ENCODE measurements around the gene OR10S1. TPM values are rescaled to one million over a fixed set of nuclear protein-coding genes. Genes with fewer than 3 reads are reported as not detected.

Gene OR10S1
- total RNA-seq, 1 experiment from 2014 or later = not detected

Other genes with a start within 250 kb of the OR10S1 start
- 12.7 and 13.5 TPM in 2 replicates for gene ZNF202, start 236.1 kb downstream of the OR10S1 start, total RNA-seq (2014; rRNA removed; shearing (Covaris generic))
- gene OR6X1, start 223.3 kb downstream of the OR10S1 start, total RNA-seq (2014; rRNA removed; shearing (Covaris generic)) = not detected in 2 replicates
- not detected in 2 replicates for gene OR6M1, start 171.4 kb downstream of the OR10S1 start, total RNA-seq (2014; rRNA removed; shearing (Covaris generic))
- not detected in 2 replicates for gene TMEM225, start 92.1 kb downstream of the OR10S1 start, total RNA-seq (2014; rRNA removed; shearing (Covaris generic))
- gene OR8D4, start 75.6 kb downstream of the OR10S1 start, total RNA-seq (2014; rRNA removed; shearing (Covaris generic)) = not detected in 2 replicates
- not detected in 2 replicates for gene OR4D5, start 38.2 kb downstream of the OR10S1 start, total RNA-seq (2014; rRNA removed; shearing (Covaris generic))
- gene OR6T1, start 33.9 kb downstream of the OR10S1 start, total RNA-seq (2014; rRNA removed; shearing (Covaris generic)) = not detected in 2 replicates
- not detected in 2 replicates for gene OR10G6, start 17.4 kb upstream of the OR10S1 start, total RNA-seq (2014; rRNA removed; shearing (Covaris generic))
- gene OR10G4, start 35.2 kb upstream of the OR10S1 start, total RNA-seq (2014; rRNA removed; shearing (Covaris generic)) = not detected in 2 replicates
- gene OR10G9, start 45.2 kb upstream of the OR10S1 start, total RNA-seq (2014; rRNA removed; shearing (Covaris generic)) = not detected in 2 replicates
- gene OR10G8, start 49.0 kb upstream of the OR10S1 start, total RNA-seq (2014; rRNA removed; shearing (Covaris generic)) = not detected in 2 replicates
- gene OR10G7, start 63.5 kb upstream of the OR10S1 start, total RNA-seq (2014; rRNA removed; shearing (Covaris generic)) = not detected in 2 replicates
- 34.7 and 38.1 TPM in 2 replicates for gene VWA5A, start 137.7 kb upstream of the OR10S1 start, total RNA-seq (2014; rRNA removed; shearing (Covaris generic))
- gene OR10D3, start 205.6 kb upstream of the OR10S1 start, total RNA-seq (2014; rRNA removed; shearing (Covaris generic)) = not detected in 2 replicates

Measured in SJCRH30 (cell line).